ENCODE data around the gene KCNJ1. TPM values are rescaled to one million over a fixed set of nuclear protein-coding genes. Genes with fewer than 3 reads are reported as not detected.
A peak's percentile ranks its signal among the peaks of the same experiment; 100 is the strongest.

KCNJ1 gene
- total RNA-seq, 1 donor, result 0.10 TPM

- H3K9me3 ChIP-seq (ENCODE audit: low read depth, low read length), result no peaks in the 10 kb centered on the region
- H3K4me3 ChIP-seq (ENCODE audit: low read length), result no peak overlapping the region
- peaks cover 48% of the 10 kb centered on the region for H3K4me1 ChIP-seq (ENCODE audit: insufficient read depth, low read length)
- no peaks in the 10 kb centered on the region for H3K27me3 ChIP-seq (ENCODE audit: insufficient read depth, low read length)
Measured at GRCh38 chr11:128832121-128832497, 35.0 kb downstream of the KCNJ1 start.

GRCh38 chr11:128831174-128832120, 35.6 kb downstream of the KCNJ1 start:
- Histone ChIP-seq H3K4me1 (ENCODE audit: insufficient read depth, low read length) (peaks cover 45% of the 10 kb centered on the region), H3K9me3 (ENCODE audit: low read depth, low read length) (no peaks in the 10 kb centered on the region), H3K4me3 (ENCODE audit: low read length) (peak overlapping the region; percentile 10), H3K27me3 (ENCODE audit: insufficient read depth, low read length) (no peaks in the 10 kb centered on the region)

- no peaks in the 10 kb centered on the region for H3K27me3 ChIP-seq (ENCODE audit: insufficient read depth, low read length)
- no peaks in the 10 kb centered on the region for H3K9me3 ChIP-seq (ENCODE audit: low read depth, low read length)
- H3K4me1 ChIP-seq (ENCODE audit: insufficient read depth, low read length), result peaks cover 38% of the 10 kb centered on the region
- peak overlapping the region; percentile 10 for H3K4me3 ChIP-seq (ENCODE audit: low read length)
Measured at GRCh38 chr11:128830290-128831173, 36.6 kb downstream of the KCNJ1 start.

- no peak overlapping the region for H3K4me3 ChIP-seq (ENCODE audit: low read length)
- peaks cover 24% of the 10 kb centered on the region for H3K4me1 ChIP-seq (ENCODE audit: insufficient read depth, low read length)
- H3K9me3 ChIP-seq (ENCODE audit: low read depth, low read length), result no peaks in the 10 kb centered on the region
- no peaks in the 10 kb centered on the region for H3K27me3 ChIP-seq (ENCODE audit: insufficient read depth, low read length)
Measured at GRCh38 chr11:128828350-128828749, 38.7 kb downstream of the KCNJ1 start.

GRCh38 chr11:128827191-128827893, 39.8 kb downstream of the KCNJ1 start:
- Histone ChIP-seq H3K9me3 (ENCODE audit: low read depth, low read length) (no peaks in the 10 kb centered on the region), H3K27me3 (ENCODE audit: insufficient read depth, low read length) (no peaks in the 10 kb centered on the region), H3K4me3 (ENCODE audit: low read length) (no peak overlapping the region), H3K4me1 (ENCODE audit: insufficient read depth, low read length) (peaks cover 18% of the 10 kb centered on the region)

GRCh38 chr11:128825050-128825784, 41.9 kb downstream of the KCNJ1 start:
- H3K27me3 ChIP-seq (ENCODE audit: insufficient read depth, low read length), result no peaks in the 10 kb centered on the region
- no peak overlapping the region for H3K4me3 ChIP-seq (ENCODE audit: low read length)
- H3K9me3 ChIP-seq (ENCODE audit: low read depth, low read length), result no peaks in the 10 kb centered on the region
- peaks cover under 1% of the 10 kb centered on the region for H3K4me1 ChIP-seq (ENCODE audit: insufficient read depth, low read length)

GRCh38 chr11:128824191-128825049, 42.7 kb downstream of the KCNJ1 start:
- H3K4me3 ChIP-seq (ENCODE audit: low read length), result no peak overlapping the region
- H3K27me3 ChIP-seq (ENCODE audit: insufficient read depth, low read length), result no peaks in the 10 kb centered on the region
- no peaks in the 10 kb centered on the region for H3K9me3 ChIP-seq (ENCODE audit: low read depth, low read length)
- no peaks in the 10 kb centered on the region for H3K4me1 ChIP-seq (ENCODE audit: insufficient read depth, low read length)

- Histone ChIP-seq H3K4me3 (ENCODE audit: low read length) (no peak overlapping the region), H3K27me3 (ENCODE audit: insufficient read depth, low read length) (no peaks in the 10 kb centered on the region), H3K9me3 (ENCODE audit: low read depth, low read length) (no peaks in the 10 kb centered on the region), H3K4me1 (ENCODE audit: insufficient read depth, low read length) (no peaks in the 10 kb centered on the region)
Measured at GRCh38 chr11:128823753-128824152, 43.3 kb downstream of the KCNJ1 start.

- no peaks in the 10 kb centered on the region for H3K27me3 ChIP-seq (ENCODE audit: insufficient read depth, low read length)
- H3K4me1 ChIP-seq (ENCODE audit: insufficient read depth, low read length), result no peaks in the 10 kb centered on the region
- no peaks in the 10 kb centered on the region for H3K9me3 ChIP-seq (ENCODE audit: low read depth, low read length)
- H3K4me3 ChIP-seq (ENCODE audit: low read length), result no peak overlapping the region
Measured at GRCh38 chr11:128822130-128822529, 45.0 kb downstream of the KCNJ1 start.

GRCh38 chr11:128821556-128821955, 45.5 kb downstream of the KCNJ1 start:
- no peaks in the 10 kb centered on the region for H3K9me3 ChIP-seq (ENCODE audit: low read depth, low read length)
- no peak overlapping the region for H3K4me3 ChIP-seq (ENCODE audit: low read length)
- no peaks in the 10 kb centered on the region for H3K4me1 ChIP-seq (ENCODE audit: insufficient read depth, low read length)
- no peaks in the 10 kb centered on the region for H3K27me3 ChIP-seq (ENCODE audit: insufficient read depth, low read length)

GRCh38 chr11:128819198-128819597, 47.9 kb downstream of the KCNJ1 start:
- Histone ChIP-seq H3K4me1 (ENCODE audit: insufficient read depth, low read length) (no peaks in the 10 kb centered on the region), H3K27me3 (ENCODE audit: insufficient read depth, low read length) (no peaks in the 10 kb centered on the region), H3K4me3 (ENCODE audit: low read length) (no peak overlapping the region), H3K9me3 (ENCODE audit: low read depth, low read length) (no peaks in the 10 kb centered on the region)

- H3K4me3 ChIP-seq (ENCODE audit: low read length), result no peak overlapping the region
- no peaks in the 10 kb centered on the region for H3K4me1 ChIP-seq (ENCODE audit: insufficient read depth, low read length)
- H3K9me3 ChIP-seq (ENCODE audit: low read depth, low read length), result no peaks in the 10 kb centered on the region
- H3K27me3 ChIP-seq (ENCODE audit: insufficient read depth, low read length), result no peaks in the 10 kb centered on the region
Measured at GRCh38 chr11:128814856-128815705, 52.0 kb downstream of the KCNJ1 start.

- no peaks in the 10 kb centered on the region for H3K27me3 ChIP-seq (ENCODE audit: insufficient read depth, low read length)
- H3K9me3 ChIP-seq (ENCODE audit: low read depth, low read length), result no peaks in the 10 kb centered on the region
- no peak overlapping the region for H3K4me3 ChIP-seq (ENCODE audit: low read length)
- no peaks in the 10 kb centered on the region for H3K4me1 ChIP-seq (ENCODE audit: insufficient read depth, low read length)
Measured at GRCh38 chr11:128813729-128814128, 53.4 kb downstream of the KCNJ1 start.
